ENCODE results near the gene HDAC1. TPM values are rescaled to one million over a fixed set of nuclear protein-coding genes. Genes with fewer than 3 reads are reported as not detected.

The HDAC1 gene

DNA sequence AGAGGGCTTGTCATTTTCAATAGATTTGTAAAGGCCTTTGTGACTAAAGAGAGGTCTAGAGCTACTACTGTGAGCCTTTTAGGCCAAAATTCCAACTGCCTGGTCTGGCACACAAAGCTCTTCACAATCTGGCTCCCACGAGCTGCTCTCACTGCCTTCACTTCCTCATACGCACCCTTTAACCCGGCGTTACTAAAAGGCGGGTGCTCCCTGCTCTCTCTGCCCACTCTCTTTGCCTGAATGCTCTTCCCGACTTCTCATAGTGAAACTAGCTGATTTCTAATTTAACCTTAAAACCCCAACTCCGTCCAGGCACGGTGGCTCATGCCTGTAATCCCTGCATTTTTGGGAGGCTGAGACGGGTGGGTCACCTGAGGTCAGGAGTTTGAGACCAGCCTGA lies 88.2 kb downstream of the HDAC1 start:
- no CpG with 5 or more reads among the region's 9 CpGs for WGBS (ENCODE audit: extremely low coverage, insufficient coverage, low lambda C conversion rate)
- Histone ChIP-seq H2BK15ac (replicated peaks; ENCODE audit: low read depth) (no peak overlapping the region), H3K23ac (ENCODE audit: low read length) (no peak overlapping the region), H4K8ac (ENCODE audit: low read depth, low read length) (no peak overlapping the region), H3K79me1 (ENCODE audit: low read length) (no peaks in the 10 kb centered on the region), H3K18ac (ENCODE audit: low read length) (no peak overlapping the region), H3K9ac (ENCODE audit: low read length) (no peak overlapping the region), H2BK5ac (ENCODE audit: low read length) (no peak overlapping the region), H4K5ac (ENCODE audit: low read length) (no peak overlapping the region), H3K27ac (ENCODE audit: low read depth, low read length) (no peak overlapping the region), H3K27me3 (ENCODE audit: insufficient read depth, low read length, poor library complexity) (no peaks in the 10 kb centered on the region), H3K36me3 (ENCODE audit: control insufficient read depth, insufficient read depth, low read length) (peaks cover 34% of the 10 kb centered on the region), H2BK120ac (ENCODE audit: low read depth, low read length) (no peak overlapping the region), H3K4me2 (ENCODE audit: low read length) (no peak overlapping the region), H2AK5ac (ENCODE audit: low read length) (no peak overlapping the region), H3K4ac (ENCODE audit: low read depth, low read length) (no peak overlapping the region), H3K79me2 (ENCODE audit: control insufficient read depth, insufficient read depth, low read length) (no peaks in the 10 kb centered on the region), H3K4me1 (ENCODE audit: control insufficient read depth, low read depth, low read length) (no peaks in the 10 kb centered on the region), H3K4me3 (ENCODE audit: low read length) (no peak overlapping the region), H3K56ac (ENCODE audit: low read length) (no peak overlapping the region)
- DNase-seq = no peak

Small RNAs within 50 kb of the gene (small RNA-seq; reads per million reads assigned to genes)
- gene RF00017 (ENCODE audit: insufficient read depth) = not detected
- gene RF00019 (ENCODE audit: insufficient read depth) = not detected
